ENCODE data around the gene FABP1.

FABP1 gene

DNA sequence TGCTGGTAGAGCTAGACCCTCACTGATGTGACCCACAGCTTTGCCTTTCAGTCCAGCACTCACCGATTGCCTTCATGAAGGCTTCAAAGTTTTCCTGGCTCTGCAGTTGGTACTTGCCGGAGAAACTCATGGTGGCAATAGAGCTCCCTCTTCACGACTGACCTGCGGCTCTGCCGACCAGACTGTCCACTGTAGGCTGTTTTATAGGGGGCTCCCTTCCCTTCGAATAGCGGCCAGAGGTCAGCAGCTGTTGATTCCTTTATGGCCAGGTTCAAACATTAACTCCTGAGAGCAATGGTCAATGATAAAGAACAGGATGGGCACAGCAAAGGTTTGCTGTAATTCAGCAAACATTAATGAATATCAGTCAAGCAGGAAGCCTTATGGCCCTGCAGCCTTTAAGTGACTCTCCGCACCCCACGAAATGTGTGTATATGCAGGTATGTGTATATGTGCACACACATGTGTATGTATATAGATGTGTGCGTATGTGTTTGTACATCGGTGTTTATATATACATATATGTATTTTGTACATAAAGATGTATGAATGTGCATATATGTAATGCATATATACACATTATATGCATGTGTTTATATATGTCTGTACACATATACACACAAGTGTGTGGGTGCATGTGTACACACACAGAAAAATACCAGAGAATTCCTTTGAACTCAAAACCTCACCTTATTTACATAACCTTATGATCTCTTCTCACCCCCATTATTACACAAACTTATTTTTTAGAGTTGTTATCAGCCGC is at the start of gene FABP1:
TSS of gene FABP1 (minus strand) at position 175 of the 766 bp plus-strand sequence. CDS start at position 130, 45 bp downstream.
- no peak for TF ChIP-seq Cebpa-rat (IDR thresholded peaks at IDR 0.05)
- Histone ChIP-seq H3K9me3 (replicated peaks in 1 of 11) (no peaks in the 10 kb centered on the region), H4K20me1 (no peaks in the 10 kb centered on the region), H3K27ac (no peak within 1 kb of the TSS), H3K4me1 (no peaks in the 10 kb centered on the region), H3K27me3 (no peaks in the 10 kb centered on the region), H3K4me2 (no peak within 1 kb of the TSS), H3K9ac (no peak within 1 kb of the TSS), H3K36me3 (no peaks in the 10 kb centered on the region), H3K4me3 (no peak within 1 kb of the TSS)

DNA sequence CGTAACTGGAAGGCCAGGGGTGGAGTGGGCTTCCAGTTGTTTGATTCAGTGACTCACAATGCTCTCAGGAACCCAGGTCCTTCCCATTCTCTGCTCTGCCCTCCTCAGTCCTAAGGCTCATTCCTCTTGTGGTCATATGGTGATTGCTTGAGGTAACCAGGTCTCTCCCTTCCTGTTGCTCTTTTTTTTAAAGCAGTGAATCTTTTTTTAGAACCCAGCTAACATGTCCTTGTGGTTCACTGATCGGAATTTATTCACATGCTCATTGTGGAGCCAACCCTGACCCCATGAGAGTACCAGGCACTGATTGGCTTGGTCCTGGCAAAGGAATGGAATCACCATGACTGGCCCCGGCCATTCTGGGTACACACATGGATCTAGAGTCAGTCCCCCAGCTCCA is 49.7 kb upstream of the FABP1 start:
- H3K27ac ChIP-seq: no peak overlapping the region
- H4K20me1 ChIP-seq: no peaks in the 10 kb centered on the region
- H3K4me3 ChIP-seq: no peak overlapping the region
- peaks cover 0 to 11% (median 1%) of the 10 kb centered on the region in 11 experiments; a peak in 10 of 22 replicates for H3K9me3 ChIP-seq (replicated peaks in 1 of 11)
- peaks cover 6 to 46% (median 11%) of the 10 kb centered on the region in 10 experiments; a peak in 18 of 20 replicates for H3K4me1 ChIP-seq
- no peaks in the 10 kb centered on the region for H3K27me3 ChIP-seq
- peak overlapping the region in 6 of 11 experiments; percentile 12 to 46 (median 39); a peak in 11 of 22 replicates for H3K4me2 ChIP-seq
- no peak overlapping the region for H3K9ac ChIP-seq
- H3K36me3 ChIP-seq: no peaks in the 10 kb centered on the region
- TF ChIP-seq Cebpa-rat (IDR thresholded peaks at IDR 0.05): no peak

DNA sequence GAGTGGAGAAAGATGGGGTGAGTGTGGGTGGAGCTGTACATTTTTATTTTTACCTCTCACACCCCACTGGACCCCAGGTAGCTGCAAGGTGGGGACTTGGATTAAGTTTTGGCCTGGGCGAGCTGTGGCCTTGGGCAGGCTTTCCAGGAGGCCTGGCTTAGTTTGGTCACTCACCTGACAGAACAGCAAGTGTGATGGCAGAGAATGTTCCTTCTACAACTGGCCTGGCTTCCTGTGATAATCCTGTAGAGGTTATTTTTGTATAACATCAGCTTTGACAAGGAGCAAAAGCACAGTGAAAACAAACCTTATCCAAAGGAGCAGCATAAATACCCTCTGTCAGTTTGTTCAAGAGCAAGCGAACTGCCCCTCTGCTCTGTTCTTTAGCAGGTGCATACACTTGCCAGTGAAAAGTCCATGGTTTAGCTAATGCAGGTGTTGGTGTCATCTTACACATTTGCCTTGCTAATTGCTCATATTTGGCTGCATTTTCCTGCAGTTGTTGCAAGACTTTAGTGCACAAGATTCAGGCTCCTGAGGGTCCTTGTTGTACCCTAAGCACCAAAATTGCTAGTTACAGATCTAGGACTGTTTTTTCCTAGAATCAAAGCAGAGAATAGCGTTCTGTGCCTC is 48.6 kb upstream of the FABP1 start:
- Histone ChIP-seq H3K9me3 (replicated peaks in 1 of 11) (peaks cover 0 to 10% (median 0%) of the 10 kb centered on the region in 11 experiments; a peak in 4 of 22 replicates), H3K36me3 (no peaks in the 10 kb centered on the region), H3K4me3 (no peak overlapping the region), H3K27ac (no peak overlapping the region), H4K20me1 (no peaks in the 10 kb centered on the region), H3K27me3 (no peaks in the 10 kb centered on the region), H3K4me1 (peaks cover under 1 to 35% (median 3%) of the 10 kb centered on the region in 10 experiments; a peak in 17 of 20 replicates), H3K4me2 (peak overlapping the region in 4 of 11 experiments; percentile 2 to 36 (median 7); a peak in 4 of 22 replicates), H3K9ac (no peak overlapping the region)
- TF ChIP-seq Cebpa-rat (IDR thresholded peaks at IDR 0.05): no peak

DNA sequence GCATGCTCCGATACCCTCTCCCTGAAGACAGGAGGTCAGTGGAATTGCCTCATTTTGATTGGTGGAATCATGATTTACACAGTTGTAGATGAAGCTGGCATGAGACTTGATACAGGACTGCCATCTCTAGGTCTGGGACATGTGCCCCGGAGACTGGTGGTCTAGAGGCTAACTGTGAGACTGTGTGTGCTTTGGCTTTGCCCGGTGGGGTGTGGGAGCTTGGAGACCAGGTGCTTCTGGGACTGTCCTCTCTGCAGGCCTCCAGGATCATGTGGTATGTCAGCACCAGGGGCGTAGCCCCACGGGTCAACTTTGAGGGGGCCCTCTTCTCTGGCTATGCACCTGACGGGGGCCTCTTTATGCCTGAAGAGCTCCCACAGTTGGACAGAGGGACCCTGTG is 45.0 kb upstream of the FABP1 start:
- Histone ChIP-seq H4K20me1 (no peaks in the 10 kb centered on the region), H3K4me3 (no peak overlapping the region), H3K9ac (no peak overlapping the region), H3K27ac (no peak overlapping the region), H3K9me3 (replicated peaks in 1 of 11) (peaks cover 5 to 36% (median 31%) of the 10 kb centered on the region in 11 experiments; a peak in 19 of 22 replicates), H3K4me2 (no peak overlapping the region), H3K27me3 (no peaks in the 10 kb centered on the region), H3K4me1 (peaks cover 5 to 29% (median 12%) of the 10 kb centered on the region in 10 experiments; a peak in 17 of 20 replicates), H3K36me3 (no peaks in the 10 kb centered on the region)
- TF ChIP-seq Cebpa-rat (IDR thresholded peaks at IDR 0.05): no peak

DNA sequence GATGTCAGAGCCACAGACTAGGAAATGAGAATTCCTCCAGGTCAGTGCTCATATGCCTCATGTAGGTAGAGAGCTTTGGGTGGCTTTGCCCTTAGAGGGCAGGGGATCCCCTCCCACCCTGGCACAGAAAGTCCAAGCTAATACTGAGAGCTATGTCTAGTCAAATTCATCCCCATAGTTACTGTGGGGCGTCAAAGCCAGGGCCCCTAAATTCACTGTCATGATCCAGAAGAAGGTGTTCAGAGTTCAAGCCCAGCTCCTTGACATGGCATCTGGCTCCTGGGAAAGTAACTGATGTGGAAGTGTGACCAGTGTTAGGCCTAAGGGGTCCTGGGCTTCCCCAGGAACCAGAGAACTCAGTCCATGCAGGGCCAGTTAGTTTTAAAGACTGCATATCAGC is 44.1 kb upstream of the FABP1 start:
- no peak overlapping the region for H3K4me3 ChIP-seq
- no peaks in the 10 kb centered on the region for H3K36me3 ChIP-seq
- H3K9ac ChIP-seq: no peak overlapping the region
- no peak overlapping the region for H3K4me2 ChIP-seq
- no peak overlapping the region for H3K27ac ChIP-seq
- H3K27me3 ChIP-seq: no peaks in the 10 kb centered on the region
- no peaks in the 10 kb centered on the region for H4K20me1 ChIP-seq
- H3K9me3 ChIP-seq (replicated peaks in 1 of 11): peaks cover 5 to 43% (median 35%) of the 10 kb centered on the region in 11 experiments; a peak in 19 of 22 replicates
- no peak for TF ChIP-seq Cebpa-rat (IDR thresholded peaks at IDR 0.05)
- H3K4me1 ChIP-seq: peaks cover 5 to 20% (median 16%) of the 10 kb centered on the region in 10 experiments; a peak in 14 of 20 replicates

DNA sequence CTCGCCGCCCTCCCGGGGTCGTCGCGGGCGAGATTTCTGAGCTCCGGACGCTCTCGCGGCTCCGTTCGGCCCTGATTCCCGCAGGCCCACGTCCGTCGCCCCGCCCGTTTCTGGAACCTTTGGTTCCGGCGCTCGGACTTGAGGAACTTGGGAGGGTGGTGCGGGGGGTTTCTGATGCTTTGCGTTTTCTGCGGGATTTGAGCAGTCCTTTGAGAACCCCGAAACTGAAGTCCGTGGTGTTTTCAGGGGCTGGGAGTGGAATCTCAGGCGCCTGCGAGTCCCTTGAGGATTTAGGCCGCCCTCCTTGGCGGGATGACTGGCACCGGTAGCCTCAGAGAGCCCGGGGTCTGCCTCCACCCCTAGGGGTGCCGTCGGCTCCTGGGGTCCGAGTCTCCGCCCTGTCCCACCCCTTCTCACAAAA is 42.6 kb upstream of the FABP1 start:
- H3K36me3 ChIP-seq: no peaks in the 10 kb centered on the region
- H3K4me1 ChIP-seq: peaks cover 0 to 20% (median 6%) of the 10 kb centered on the region in 10 experiments; a peak in 13 of 20 replicates
- peak overlapping the region; percentile 43 to 68 (median 56); a peak in 19 of 20 replicates for H3K4me3 ChIP-seq
- TF ChIP-seq Cebpa-rat (IDR thresholded peaks at IDR 0.05): no peak
- peak overlapping the region; percentile 49 to 84 (median 70); a peak in 20 of 22 replicates for H3K9ac ChIP-seq
- H3K27me3 ChIP-seq: no peaks in the 10 kb centered on the region
- peak overlapping the region in 10 of 11 experiments; percentile 43 to 78 (median 64); a peak in 19 of 22 replicates for H3K27ac ChIP-seq
- H3K9me3 ChIP-seq (replicated peaks in 1 of 11): peaks cover 5 to 43% (median 35%) of the 10 kb centered on the region in 11 experiments; a peak in 19 of 22 replicates
- peak overlapping the region; percentile 43 to 84 (median 66) for H3K4me2 ChIP-seq
- no peaks in the 10 kb centered on the region for H4K20me1 ChIP-seq

DNA sequence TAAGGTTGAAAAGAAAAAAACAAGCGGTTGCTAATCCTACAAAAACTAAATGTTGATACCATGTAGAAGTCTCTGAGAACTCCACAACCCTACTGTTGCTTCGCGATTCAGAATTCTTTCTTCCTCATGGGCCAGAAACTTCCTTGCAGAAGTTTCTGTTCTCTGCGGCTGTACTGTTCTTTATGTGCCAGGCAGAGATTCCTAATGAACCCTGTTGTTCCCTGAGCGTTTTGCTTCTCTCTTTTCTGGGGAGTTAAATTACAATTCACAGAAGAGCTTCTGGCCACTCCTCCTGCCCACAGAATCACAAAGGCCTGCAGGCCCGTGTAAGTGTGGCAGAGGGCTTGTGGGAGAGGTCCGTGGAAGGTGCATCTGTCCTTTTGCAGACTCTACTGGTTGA is 40.5 kb upstream of the FABP1 start:
- no peak for TF ChIP-seq Cebpa-rat (IDR thresholded peaks at IDR 0.05)

DNA sequence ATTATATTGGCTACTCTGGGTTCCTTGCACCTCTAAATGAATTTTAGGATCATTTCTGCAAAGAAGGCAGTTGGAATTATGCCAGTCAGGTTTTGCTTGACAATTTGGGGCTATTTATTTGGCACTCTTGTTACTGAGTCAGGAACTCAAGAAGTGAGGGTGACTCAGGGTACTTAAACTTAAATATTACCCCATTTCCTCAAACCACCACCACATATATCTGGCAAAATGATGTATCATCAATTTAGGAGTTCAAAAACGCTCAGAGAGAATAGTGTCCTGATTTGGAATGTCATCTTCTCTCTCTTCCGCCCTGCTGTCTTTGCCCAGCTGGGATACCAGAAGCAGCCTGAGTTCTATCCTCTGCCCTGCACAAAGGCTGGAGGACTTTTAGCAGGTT is 39.9 kb upstream of the FABP1 start:
- Histone ChIP-seq H3K36me3 (no peaks in the 10 kb centered on the region), H3K9ac (no peak overlapping the region), H3K27ac (no peak overlapping the region), H3K4me3 (no peak overlapping the region), H3K27me3 (no peaks in the 10 kb centered on the region), H4K20me1 (no peaks in the 10 kb centered on the region), H3K4me2 (peak overlapping the region in 3 of 11 experiments; percentile 24 to 56 (median 55); a peak in 5 of 22 replicates), H3K4me1 (peaks cover 0 to 20% (median 6%) of the 10 kb centered on the region in 10 experiments; a peak in 9 of 20 replicates), H3K9me3 (replicated peaks in 1 of 11) (peaks cover 5 to 43% (median 35%) of the 10 kb centered on the region in 11 experiments; a peak in 19 of 22 replicates)
- TF ChIP-seq Cebpa-rat (IDR thresholded peaks at IDR 0.05): no peak

More for the DNA sequence above, 40.5 kb upstream of the FABP1 start:
- H3K9ac ChIP-seq: no peak overlapping the region
- H3K4me1 ChIP-seq: peaks cover 0 to 20% (median 6%) of the 10 kb centered on the region in 10 experiments; a peak in 9 of 20 replicates
- no peaks in the 10 kb centered on the region for H3K27me3 ChIP-seq
- H3K4me2 ChIP-seq: peak overlapping the region in 2 of 11 experiments; percentile 55 to 56; a peak in 4 of 22 replicates
- H3K36me3 ChIP-seq: no peaks in the 10 kb centered on the region
- no peak overlapping the region for H3K27ac ChIP-seq
- no peak overlapping the region for H3K4me3 ChIP-seq
- no peaks in the 10 kb centered on the region for H4K20me1 ChIP-seq
- H3K9me3 ChIP-seq (replicated peaks in 1 of 11): peaks cover 5 to 43% (median 35%) of the 10 kb centered on the region in 11 experiments; a peak in 19 of 22 replicates

Data from BLaER1 treated with 17β-estradiol and CSF1 and Interleukin-3, amounts not matched to agents 10 nM and 100 nM (cell line).